ENCODE measurements around the gene SFT2D3. TPM values are rescaled to one million over a fixed set of nuclear protein-coding genes. Genes with fewer than 3 reads are reported as not detected.
"Not testable (repeated sequence)": the region's sequence is repeated elsewhere in the genome, so short reads cannot be mapped to it uniquely, and the experiment has no call there.

SFT2D3 gene
- total RNA-seq, 1 donor from 2014 or later, result 4.9 TPM

GRCh38 chr2:127743477-127744026 lies 42.3 kb downstream of the SFT2D3 start:
- peaks cover 9% of the 10 kb centered on the region for H3K4me1 Mint-ChIP-seq (ENCODE audit: unreplicated experiment)
- peaks cover 4% of the 10 kb centered on the region for H3K36me3 Mint-ChIP-seq (ENCODE audit: low read depth, unreplicated experiment)
- TF ChIP-seq CTCF (IDR thresholded peaks at IDR 0.05; ENCODE audit: unreplicated experiment), result no peak
- peaks cover 2% of the 10 kb centered on the region for H3K27me3 Mint-ChIP-seq (ENCODE audit: unreplicated experiment)
- no peaks in the 10 kb centered on the region for H3K9me3 Mint-ChIP-seq (ENCODE audit: unreplicated experiment)
- no peak for DNase-seq (ENCODE audit: low spot score)
- no peak overlapping the region for H3K4me3 Mint-ChIP-seq (ENCODE audit: unreplicated experiment)
- H3K27ac Mint-ChIP-seq (ENCODE audit: unreplicated experiment), result peak overlapping the region; percentile 1

GRCh38 chr2:127747621-127748020 lies 46.3 kb downstream of the SFT2D3 start:
- Mint-ChIP-seq H3K27me3 (ENCODE audit: unreplicated experiment) (no peaks in the 10 kb centered on the region), H3K36me3 (ENCODE audit: low read depth, unreplicated experiment) (peaks cover 4% of the 10 kb centered on the region), H3K4me1 (ENCODE audit: unreplicated experiment) (no peaks in the 10 kb centered on the region), H3K27ac (ENCODE audit: unreplicated experiment) (no peak overlapping the region), H3K9me3 (ENCODE audit: unreplicated experiment) (no peaks in the 10 kb centered on the region), H3K4me3 (ENCODE audit: unreplicated experiment) (no peak overlapping the region)
- TF ChIP-seq CTCF (IDR thresholded peaks at IDR 0.05; ENCODE audit: unreplicated experiment), result no peak
- no peak for DNase-seq (ENCODE audit: low spot score)

- H3K27ac Mint-ChIP-seq (ENCODE audit: unreplicated experiment); H3K27me3 Mint-ChIP-seq (ENCODE audit: unreplicated experiment); DNase-seq (ENCODE audit: low spot score); H3K9me3 Mint-ChIP-seq (ENCODE audit: unreplicated experiment); H3K4me3 Mint-ChIP-seq (ENCODE audit: unreplicated experiment); H3K4me1 Mint-ChIP-seq (ENCODE audit: unreplicated experiment); H3K36me3 Mint-ChIP-seq (ENCODE audit: low read depth, unreplicated experiment): not testable (repeated sequence)
These were observed 48.2 kb downstream of the SFT2D3 start for GRCh38 chr2:127749537-127749936.

- no peaks in the 10 kb centered on the region for H3K27me3 Mint-ChIP-seq (ENCODE audit: unreplicated experiment)
- no peaks in the 10 kb centered on the region for H3K4me1 Mint-ChIP-seq (ENCODE audit: unreplicated experiment)
- TF ChIP-seq CTCF (IDR thresholded peaks at IDR 0.05; ENCODE audit: unreplicated experiment), result no peak
- no peak overlapping the region for H3K4me3 Mint-ChIP-seq (ENCODE audit: unreplicated experiment)
- DNase-seq (ENCODE audit: low spot score), result no peak
- H3K9me3 Mint-ChIP-seq (ENCODE audit: unreplicated experiment), result no peaks in the 10 kb centered on the region
- H3K27ac Mint-ChIP-seq (ENCODE audit: unreplicated experiment), result no peak overlapping the region
- peaks cover under 1% of the 10 kb centered on the region for H3K36me3 Mint-ChIP-seq (ENCODE audit: low read depth, unreplicated experiment)
These were observed 52.1 kb downstream of the SFT2D3 start for GRCh38 chr2:127753374-127753773.

GRCh38 chr2:127754186-127754585 lies 52.9 kb downstream of the SFT2D3 start:
- no peak for DNase-seq (ENCODE audit: low spot score)
- Mint-ChIP-seq H3K4me1 (ENCODE audit: unreplicated experiment) (no peaks in the 10 kb centered on the region), H3K27ac (ENCODE audit: unreplicated experiment) (no peak overlapping the region), H3K9me3 (ENCODE audit: unreplicated experiment) (no peaks in the 10 kb centered on the region), H3K27me3 (ENCODE audit: unreplicated experiment) (no peaks in the 10 kb centered on the region), H3K4me3 (ENCODE audit: unreplicated experiment) (no peak overlapping the region), H3K36me3 (ENCODE audit: low read depth, unreplicated experiment) (no peaks in the 10 kb centered on the region)
- no peak for TF ChIP-seq CTCF (IDR thresholded peaks at IDR 0.05; ENCODE audit: unreplicated experiment)

Other genes with a start within 250 kb of the SFT2D3 start
- gene IWS1, start 175.0 kb upstream of the SFT2D3 start, total RNA-seq (ENCODE audit: unreplicated experiment), result 50.5 TPM
- 0.90 TPM for gene MYO7B, start 165.8 kb upstream of the SFT2D3 start, total RNA-seq (ENCODE audit: unreplicated experiment)
- gene GPR17, start 55.3 kb upstream of the SFT2D3 start, total RNA-seq (ENCODE audit: unreplicated experiment), result 0.15 TPM
- gene LIMS2, start 26.0 kb upstream of the SFT2D3 start, total RNA-seq (ENCODE audit: unreplicated experiment), result 3.8 TPM
- gene WDR33, start 109.7 kb downstream of the SFT2D3 start, total RNA-seq (ENCODE audit: unreplicated experiment), result 52.1 TPM
- gene POLR2D, start 156.7 kb downstream of the SFT2D3 start, total RNA-seq (ENCODE audit: unreplicated experiment), result 24.4 TPM
- 26.3 TPM for gene AMMECR1L, start 184.5 kb downstream of the SFT2D3 start, total RNA-seq (ENCODE audit: unreplicated experiment)

Measured in endothelial cell (in vitro differentiated cells).